GM19397 (cell line): Measurements from ENCODE around the gene CAMK2D.

ENCODE experiments used
- ATAC-seq: cut with Tn5 transposase; IDR thresholded peaks from one replicate; pipeline ENCODE4 v1.9.1; 2021; ENCODE audit warnings: mild to moderate bottlenecking, moderate library complexity; ENCODE audit not compliant: unreplicated experiment

The CAMK2D gene

DNA sequence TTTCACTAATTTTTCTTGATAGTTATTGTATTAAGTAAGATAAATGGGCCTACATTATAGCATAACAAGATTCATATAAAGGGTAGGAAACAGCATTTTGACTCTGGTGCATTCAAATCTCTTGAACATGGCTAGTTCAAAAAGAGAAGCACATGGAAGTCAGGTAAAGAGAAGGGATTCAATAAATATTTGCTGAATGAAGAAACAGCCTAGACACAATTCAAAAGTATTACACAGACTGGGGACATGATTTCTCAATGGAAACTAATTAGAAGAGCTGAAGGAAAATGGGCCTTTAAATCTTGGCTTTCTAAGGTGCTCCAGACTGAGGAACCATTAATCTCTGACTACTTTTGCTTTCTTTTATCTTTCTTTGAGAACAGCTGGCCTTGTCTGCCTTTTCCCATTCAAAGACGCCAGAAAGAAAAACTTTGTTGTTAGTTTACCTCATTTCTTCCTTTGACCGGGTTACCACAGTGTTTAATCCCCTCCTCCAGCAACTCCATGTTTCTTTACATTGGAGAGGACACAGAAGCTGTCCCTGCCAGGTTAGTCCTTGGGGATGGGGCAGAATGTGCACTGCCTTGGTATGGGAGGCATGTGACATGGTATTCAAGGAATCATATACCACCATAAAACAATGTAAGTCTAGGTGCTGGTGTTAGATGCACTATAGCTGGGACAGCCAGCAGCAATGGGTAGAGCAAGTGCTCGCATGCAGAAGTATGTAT lies 264.2 kb downstream of the CAMK2D start:
- no peak for ATAC-seq

GRCh38 chr4:113496698-113497097 lies 264.8 kb downstream of the CAMK2D start:
- ATAC-seq, result no peak

DNA sequence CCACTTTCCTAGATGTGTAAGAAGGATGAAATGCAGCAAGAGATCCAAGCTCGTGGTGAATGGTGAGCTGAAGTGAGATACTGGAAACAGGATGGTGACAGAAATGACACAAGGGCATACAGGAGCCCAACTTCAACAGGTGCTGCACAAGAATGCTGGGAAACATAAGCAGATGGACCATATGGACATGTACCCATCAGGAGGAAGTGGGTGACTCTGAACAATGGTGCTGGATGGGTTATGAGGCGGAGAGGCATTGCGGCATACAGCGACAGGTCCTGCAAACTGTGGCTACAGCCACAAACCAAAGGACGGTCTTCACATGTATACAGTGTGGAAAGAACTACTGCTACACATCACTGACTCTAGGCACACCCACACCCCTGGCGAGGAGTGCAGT lies 265.7 kb downstream of the CAMK2D start:
- no peak for ATAC-seq

DNA sequence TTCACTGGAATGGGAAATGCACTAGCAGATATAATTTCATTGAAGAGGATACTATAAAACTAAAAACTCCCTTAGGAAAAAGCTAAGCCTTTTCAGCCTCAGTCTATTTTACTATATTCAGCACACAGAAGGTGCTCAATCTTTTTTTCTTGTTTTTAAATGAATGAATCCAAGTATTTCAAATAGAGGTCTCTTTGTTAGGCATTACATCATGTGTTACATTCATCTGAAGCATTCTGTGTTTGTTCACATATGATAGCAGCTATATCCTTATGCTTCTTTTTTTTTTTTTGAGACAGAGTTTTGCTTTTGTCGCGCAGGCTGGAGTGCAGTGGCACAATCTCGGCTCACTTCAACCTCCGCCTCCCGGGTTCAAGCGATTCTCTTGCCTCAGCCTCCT lies 278.4 kb downstream of the CAMK2D start:
- ATAC-seq, result no peak

DNA sequence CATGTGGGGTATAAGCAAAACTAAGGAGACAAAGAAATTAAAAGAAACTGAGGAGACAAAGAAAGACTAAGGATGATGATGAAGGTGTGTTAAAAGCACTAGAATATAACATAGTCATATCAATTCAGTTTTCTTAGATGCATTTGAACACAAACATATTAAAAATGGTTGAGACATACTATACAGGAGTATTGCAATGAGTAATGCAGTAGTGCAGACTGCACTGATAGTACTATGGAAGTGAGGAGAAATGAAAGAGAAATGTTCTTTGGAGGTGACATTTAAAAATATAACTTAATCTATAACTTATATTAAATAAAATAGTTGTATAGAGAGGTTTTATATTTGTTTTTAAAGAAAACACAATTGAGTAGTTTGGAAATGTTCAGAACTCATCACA lies 279.2 kb downstream of the CAMK2D start:
- no peak for ATAC-seq

DNA sequence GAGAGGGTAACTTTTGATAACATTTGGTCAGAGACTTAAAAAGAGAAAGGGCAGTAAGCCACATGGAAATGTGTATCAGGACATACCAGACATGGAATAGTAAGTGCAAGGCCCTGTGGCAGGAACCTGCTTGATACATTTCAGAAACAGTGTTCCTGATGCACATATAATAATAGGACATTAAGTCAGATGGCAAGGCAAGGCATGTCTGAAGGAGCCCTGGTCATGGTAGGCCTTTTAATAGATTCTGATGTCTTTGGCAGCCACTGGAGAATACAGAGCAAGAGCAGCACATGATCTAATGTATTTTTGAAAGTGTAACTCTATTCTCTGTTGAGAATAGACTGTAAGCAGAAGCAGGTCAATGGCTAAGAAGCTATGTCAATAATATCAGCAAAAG lies 279.7 kb downstream of the CAMK2D start:
- no peak for ATAC-seq

DNA sequence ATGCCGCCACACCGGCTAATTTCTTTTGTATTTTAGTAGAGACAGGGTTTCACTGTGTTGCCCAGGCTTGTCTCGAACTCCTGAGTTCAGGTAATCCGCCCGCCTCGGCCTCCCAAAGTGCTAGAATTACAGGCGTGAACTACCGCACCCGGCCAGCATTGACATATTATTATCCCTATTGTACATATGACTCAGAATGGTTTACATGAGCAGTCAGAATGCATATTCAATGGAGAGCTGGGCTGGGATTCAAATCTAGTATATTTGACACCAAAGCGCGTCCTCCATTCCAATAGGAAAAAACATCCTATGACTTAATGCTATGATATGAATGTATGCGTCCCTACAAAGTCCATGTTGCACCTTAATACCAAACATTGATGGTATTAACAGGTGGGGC lies 281.4 kb downstream of the CAMK2D start:
- ATAC-seq, result no peak

GRCh38 chr4:113478032-113478431 lies 283.5 kb downstream of the CAMK2D start:
- ATAC-seq, result no peak

DNA sequence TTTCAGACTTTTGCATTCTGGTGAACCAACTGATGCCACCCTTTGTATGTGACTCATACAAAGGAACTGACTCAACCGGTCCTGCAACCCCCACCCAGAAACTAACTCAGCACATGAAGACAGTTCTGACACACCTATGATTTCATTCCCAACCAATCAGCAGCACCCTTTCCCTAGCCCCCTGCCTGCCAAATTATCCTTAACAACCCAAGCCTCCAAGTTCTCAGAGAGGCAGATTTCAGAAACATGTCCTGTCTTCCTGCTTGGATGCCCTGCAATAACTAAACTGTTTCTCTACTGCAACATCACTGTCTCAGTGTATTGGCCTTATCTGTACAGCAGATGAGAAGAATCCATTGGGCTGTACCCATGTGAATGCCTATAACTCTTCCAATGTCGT lies 284.7 kb downstream of the CAMK2D start:
- no peak for ATAC-seq

DNA sequence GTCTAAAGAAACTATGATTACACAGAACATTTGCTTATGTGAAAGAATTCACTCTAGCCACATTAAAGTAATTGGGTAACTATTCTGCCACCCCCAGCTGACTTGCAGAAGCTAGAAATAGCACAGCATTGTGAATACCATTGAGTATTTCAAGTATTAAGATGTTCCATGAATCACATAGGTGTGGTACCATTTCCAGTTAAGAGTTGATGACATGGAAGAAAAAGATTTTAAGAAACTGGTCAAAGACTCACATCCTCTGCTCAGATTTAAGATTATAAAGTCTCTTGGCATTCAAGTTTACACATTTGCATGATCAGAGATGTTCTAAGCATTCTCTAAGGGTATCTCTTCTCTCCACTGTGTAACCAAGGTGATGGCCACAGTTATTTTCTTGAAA lies 287.5 kb downstream of the CAMK2D start:
- ATAC-seq, result no peak

- no peak for ATAC-seq
These were observed 288.7 kb downstream of the CAMK2D start for GRCh38 chr4:113472864-113473263.

GRCh38 chr4:113471146-113471860 lies 290.2 kb downstream of the CAMK2D start:
- no peak for ATAC-seq

DNA sequence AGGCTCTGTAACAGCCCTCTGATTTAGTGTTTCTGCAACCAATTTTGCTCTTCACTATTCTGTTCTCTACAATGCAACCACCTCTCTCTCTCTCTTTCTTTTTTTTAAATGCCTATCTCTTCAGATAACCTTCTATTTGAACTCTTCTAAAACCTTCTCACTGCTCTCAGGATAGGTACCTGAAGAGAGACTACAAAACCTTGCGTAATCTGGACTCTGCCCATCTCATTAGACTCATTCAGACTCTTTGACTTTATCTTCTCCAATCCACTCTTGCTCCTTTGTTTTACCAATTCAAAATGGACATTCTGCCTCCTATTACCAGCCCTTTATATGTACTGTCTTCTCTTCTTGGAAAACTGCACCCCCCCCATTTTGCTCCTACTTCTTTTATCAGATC lies 291.6 kb downstream of the CAMK2D start:
- ATAC-seq, result no peak

DNA sequence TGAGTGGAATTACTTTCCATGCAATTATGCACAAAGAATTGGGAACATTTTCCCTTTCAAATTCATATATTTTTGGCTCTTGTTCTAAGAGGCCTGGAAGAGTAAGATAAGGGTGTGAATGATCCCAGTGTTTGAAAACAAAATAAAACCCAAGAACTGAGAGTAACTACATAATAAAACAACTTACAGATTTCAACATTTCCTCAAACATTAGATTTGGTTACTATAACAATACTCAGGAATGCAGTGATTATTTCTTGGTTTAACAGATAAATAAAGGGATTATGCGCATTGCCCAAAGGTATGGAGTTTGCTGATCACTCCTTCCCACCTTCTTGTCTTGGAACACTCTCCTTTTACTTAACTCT lies 292.5 kb downstream of the CAMK2D start:
- ATAC-seq, result no peak

DNA sequence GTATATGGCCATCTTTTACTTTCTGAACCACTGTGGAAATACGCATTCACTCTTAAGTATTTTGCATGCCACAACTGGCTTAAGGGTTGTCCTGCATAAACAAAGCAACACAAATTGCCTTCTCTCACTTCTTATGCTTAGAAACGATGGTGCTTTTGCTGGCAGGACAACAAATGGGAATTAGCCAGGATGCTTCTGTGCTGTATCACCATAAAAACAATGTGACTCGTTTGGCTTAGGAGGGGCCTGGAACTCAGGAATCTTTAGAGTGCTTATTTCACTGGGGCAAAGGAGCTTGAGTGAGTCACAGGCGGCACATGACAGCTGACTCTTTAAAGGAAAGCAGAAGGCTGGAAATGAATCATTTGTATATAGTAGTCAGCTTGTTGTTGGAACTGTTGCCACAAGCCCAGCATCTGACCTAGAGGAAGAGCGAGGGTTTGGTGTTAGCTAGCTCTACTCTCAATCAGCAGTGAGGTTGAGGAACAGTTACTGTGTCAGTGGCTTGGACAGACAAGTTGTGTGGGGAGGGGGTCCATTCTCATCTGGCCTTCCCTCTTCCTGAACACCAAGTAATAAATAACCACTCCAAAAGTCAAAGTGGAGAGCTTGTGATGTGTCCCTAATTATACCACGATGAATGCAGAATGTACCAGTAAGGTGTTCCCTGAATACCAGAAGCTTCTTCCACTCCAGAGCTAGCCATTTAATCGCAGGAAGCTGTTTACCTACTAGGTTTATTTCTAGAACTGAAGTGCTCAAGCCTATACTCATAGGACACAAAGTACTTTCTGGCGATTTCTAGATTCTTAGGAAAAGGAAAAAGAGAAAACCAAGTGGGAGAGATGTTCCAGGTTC lies 293.1 kb downstream of the CAMK2D start:
- no peak for ATAC-seq

- no peak for ATAC-seq
These were observed 294.0 kb downstream of the CAMK2D start for GRCh38 chr4:113467581-113467980.

DNA sequence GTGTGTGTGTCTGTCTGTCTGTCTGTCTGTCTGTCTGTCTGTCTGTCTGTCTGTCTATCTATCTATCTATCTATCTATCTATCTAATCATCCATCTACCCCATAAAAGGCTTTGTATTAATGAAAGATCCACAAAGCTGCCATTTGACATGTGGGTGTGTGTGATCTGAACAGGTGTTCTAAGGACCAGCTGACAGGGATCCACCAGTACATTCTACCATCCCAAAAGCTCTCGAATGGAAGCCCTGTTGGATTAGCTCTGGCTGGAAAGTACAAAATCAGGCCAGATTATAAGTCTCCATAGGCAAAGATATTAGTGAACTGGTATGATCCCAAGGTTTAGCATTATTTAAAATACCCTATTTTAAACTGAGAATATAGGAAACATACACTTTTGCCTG lies 299.3 kb downstream of the CAMK2D start:
- no peak for ATAC-seq

DNA sequence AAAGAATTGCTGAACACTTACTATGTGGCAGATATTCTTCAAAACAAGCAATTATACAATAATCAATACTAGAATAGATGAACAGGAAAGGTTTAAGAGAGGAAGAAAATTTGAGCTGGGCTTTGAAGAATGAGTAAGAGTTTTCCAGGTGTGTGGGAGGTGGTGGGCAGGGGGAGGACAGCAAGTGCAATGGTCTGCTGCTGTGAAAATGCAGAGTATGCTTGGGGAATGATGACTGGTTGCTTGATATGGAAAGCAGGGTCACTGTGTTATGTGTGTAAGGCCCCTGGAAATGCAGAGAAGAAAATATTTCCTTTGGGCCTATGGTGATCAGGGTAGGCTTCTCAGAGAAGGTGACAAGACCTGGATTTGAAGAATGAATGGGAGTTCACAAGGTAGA lies 300.3 kb downstream of the CAMK2D start:
- ATAC-seq, result no peak

DNA sequence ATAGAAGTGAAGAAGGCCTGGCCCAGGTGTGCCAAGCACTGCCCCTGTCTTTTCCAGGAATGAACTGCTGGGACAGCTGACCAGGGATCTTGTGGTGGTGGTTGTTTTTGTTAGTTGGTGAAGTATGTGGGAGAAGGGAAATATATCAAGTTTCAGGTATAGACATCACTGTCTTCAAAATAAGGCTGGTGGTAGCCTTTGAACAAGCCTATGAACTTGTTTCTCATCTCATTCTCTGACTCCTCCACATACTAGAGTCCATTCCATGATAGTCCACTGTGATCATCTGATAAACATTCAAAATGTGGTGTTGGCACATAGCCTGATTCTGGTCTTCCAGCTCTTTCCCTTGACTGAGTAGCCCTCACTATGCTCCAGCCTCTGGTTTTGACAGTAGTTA lies 303.7 kb downstream of the CAMK2D start:
- ATAC-seq, result no peak

DNA sequence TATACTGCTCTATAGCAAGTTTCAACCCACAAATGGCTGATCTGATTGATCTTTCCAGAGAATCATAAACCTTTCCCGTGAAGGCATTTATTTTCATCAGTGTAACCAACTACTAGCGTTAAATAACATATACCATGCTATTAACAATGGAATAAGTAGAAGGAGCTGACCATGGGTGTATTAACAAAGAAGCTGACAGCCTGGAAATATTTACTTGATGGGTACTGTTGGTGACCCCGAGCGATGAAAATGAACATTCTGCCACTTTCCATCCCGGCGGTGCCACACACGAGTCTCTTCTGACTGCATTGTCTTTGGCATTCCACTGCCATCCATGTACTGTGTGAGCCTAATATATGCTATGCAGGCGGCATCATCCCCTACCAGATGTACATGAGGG lies 304.4 kb downstream of the CAMK2D start:
- no peak for ATAC-seq

DNA sequence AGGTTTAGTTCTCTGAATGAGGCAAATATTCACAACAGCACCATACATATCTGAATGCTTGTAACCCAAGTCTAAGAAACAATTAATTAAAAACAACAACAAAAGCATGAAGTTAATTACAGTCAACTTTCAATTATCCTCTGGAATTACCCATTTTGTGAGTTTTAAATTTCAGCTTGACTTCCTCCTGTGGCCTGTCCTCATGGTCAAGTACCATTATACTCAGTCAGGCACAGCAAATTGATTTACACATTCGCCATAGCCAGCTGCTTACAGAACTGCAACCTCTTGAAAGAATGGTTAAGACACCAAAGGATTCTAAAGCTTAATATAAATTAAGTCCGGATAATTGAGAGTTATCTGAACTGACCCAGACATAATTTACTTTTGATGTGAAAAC lies 306.5 kb downstream of the CAMK2D start:
- no peak for ATAC-seq
